Pons (tissue), 1 donor: ENCODE measurements around the gene GRIN2A.
A peak's percentile ranks its signal among the peaks of the same experiment; 100 is the strongest.

Source experiments
- DNase-seq: peaks from one replicate; pipeline ENCODE4 v3.0.0-alpha.2; 2016; ENCODE audit warnings: low spot score

GRIN2A gene

DNA sequence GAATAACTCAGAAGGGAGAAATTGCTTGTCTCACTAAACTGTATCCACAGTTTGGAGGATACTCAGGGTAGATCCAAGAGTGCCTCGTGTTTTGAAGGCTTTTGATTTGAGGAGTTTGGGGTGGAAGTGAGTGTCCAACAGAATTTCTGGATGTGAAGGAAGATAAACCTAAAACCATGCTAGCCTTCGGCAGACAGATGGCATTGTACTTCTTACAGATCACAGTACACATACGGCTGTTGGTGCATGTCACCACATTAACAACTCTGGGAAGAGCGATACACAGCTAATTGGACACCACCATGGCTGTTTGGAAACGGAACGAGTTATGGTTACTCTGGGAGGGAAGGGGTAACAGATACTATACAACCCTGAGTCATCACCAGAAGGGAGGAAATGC is 420.4 kb downstream of the GRIN2A start:
- peak; percentile 81 for DNase-seq

DNA sequence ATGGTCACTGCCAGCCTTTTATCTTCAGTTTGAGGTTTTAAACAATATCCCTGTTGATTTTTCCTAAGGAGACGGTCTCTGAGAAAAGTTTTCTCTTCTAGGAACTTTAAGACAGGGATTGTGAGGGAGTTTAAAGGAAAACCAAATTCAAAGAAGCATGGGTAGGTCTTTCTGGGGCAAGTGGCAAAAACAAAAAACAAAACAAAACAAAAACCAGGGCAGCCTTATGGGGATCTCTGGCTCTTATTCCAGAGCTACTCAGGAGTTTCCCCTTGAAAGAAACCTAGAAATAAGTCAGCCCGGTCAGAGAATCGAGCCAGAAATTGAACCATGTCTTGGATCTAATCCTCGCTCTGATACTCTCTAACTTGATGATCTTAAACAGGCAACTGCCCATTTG is 424.5 kb downstream of the GRIN2A start:
- DNase-seq = no peak

DNA sequence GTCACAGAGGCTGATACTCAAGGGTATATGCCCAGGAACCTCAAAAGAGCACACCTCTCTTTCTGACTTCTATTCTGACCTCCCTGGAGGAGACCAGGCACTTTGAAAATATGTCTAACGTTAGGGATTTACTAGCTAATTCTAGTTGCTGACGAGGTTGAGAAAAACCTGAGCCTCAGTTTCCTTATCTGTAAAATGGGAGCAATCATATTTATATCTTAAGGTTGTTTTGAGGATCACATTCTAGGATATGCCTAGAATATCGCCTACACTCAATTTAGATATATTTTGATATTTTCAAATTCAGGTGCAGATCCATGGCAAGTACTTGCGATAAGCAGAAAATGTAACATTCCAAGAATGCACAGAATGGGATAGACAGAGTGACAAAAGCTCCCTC is 425.8 kb downstream of the GRIN2A start:
- no peak for DNase-seq

DNA sequence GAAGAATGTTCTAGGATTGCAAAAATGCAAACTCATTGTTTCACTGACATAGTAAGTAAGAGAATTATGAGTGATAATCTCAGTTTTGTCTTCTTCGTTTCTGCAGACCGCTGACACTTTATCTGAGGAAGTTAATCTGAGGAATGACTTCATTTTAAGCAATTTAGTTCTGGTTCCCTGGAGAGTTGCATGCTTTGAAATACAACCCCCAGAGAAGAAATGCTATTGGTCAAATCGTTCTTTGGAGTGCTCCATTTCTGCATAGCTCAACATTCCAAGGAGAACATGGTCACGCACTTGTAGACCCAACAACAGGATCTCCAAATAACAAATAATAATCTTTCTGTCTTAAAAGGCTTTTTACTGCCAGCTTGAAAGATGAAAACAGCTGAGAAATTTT is 427.1 kb downstream of the GRIN2A start:
- DNase-seq = no peak

DNA sequence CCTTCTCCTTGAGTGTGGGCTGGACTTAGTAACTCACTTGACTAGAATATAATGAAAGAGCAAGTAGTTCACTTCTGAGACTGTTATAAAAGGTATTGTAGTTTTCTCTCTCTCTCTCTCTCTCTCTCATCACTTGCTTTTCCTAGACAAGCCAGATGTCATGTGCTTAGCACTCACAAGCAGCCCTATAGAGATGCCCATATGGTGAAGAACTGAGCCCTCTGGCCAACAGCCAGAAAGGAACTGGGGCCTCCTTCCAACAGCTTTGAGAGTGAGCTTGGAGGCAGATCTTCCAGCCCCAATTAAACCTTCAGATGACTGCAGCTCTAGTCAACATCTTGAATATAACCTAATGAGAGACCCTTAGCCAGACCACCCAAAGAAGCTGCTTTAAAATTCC is 440.5 kb downstream of the GRIN2A start:
- DNase-seq = no peak

DNA sequence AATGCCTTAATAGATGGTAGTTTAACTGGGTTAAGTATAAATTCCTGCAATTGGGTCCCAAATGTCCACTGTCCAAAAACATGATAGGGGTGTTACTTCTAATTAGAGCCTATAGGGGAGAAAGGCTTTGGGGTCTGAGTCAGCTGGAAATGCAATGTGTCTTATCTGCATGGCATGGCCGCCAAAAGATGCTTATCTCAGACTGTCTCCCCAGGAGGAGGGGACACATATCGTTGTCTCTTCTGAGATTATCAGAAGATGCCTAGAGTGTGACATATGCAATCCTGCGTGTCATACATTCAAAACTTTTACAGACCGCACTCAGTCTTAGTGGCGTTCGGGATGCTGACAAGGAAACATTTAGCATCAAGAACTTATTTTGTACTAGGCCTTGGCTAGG is 442.9 kb downstream of the GRIN2A start:
- DNase-seq = no peak

DNA sequence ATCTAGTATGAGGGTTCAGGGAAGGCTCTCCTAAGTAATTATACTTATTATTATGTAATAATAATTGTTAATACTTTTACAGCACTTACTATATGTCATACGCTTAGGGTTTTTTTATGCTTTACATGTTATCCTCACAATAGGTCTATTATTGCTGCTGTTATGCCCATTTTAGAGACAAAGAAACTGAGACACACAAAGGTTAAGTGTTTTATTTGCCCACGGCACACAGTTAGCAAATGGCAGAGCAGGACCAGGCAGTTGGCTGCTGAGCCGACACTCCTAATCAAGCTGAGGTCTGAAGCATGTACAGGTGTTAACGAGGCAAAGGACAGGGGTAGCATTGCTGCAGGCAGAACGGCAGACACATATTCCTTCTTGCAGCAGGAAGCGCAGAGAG is 443.5 kb downstream of the GRIN2A start:
- no peak for DNase-seq

DNA sequence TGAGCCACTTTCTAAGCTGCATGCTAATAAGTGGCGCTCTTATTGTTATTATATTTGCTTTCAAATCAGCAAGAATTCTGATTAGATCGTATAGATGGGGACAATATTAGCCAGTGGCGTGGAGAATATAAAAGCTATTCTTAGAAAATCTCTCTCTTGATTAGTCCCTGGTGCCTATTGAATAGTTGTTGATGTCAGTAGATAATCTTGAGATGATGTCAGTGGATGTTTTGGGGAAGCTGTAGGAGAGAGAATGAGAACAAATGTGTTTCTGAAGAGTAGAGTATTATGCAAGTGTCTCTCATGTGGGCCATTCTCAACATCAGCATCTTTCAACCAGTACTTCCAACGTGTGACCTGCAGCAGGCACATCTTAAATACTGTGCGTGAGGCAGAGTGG is 445.7 kb downstream of the GRIN2A start:
- no peak for DNase-seq

DNA sequence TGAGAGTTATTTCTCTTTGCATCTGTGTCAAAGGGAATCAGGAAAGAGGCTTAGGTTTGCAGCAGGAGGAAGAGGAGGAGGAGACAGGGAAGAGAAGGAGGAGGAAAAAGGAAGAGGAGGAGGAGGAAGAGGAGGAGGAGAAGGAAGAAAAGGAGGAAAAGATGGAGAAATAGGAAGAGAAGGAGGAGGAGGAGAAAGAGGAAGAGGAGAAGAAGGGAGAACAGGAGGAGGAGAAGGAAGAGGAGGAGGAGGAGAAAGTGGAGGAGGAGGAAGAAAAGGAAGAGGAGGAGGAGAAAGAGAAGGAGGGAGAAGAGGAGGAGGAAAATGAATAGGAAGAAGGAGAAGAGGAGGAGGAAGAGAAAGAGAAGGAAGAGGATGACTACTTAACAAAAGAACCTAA is 459.1 kb downstream of the GRIN2A start:
- DNase-seq = no peak

DNA sequence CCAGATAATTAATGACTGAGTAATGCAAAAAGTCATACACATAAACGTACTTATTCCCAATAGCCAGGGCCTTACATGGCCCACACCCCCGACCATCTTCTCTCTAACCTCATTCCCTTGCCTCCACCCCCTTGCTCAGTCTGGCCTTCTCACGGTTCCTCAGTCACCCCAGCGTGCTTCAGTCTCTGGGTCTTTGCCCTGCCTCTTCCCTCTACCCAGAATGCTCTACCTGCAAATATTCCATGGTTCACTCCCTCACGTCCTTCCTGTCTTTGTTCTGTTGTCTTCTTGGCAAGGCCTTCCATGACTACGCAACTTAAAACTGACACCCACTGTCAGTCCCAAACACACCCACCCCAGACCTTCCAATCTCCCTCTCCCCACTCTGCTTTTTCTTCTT is 468.3 kb downstream of the GRIN2A start:
- DNase-seq = no peak

DNA sequence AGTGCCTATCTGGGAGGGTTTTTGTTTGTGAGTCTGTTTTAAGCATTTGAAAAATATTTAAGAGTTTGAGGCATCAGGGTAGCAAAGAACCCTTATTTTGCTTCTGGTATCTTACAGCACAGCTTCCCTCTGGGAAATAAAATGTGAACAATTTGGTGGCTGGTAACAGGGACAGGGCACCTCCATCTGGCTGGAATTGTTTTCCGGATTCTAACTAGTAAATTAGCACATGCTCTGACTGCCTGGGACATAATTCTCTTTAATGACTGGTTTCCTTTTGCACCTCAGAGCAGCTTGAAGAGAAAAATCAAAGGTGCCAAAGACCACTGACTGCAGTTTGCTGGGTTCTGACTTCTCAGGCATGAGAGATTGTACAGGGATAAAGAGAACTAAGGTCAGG is 469.1 kb downstream of the GRIN2A start:
- no peak for DNase-seq

DNA sequence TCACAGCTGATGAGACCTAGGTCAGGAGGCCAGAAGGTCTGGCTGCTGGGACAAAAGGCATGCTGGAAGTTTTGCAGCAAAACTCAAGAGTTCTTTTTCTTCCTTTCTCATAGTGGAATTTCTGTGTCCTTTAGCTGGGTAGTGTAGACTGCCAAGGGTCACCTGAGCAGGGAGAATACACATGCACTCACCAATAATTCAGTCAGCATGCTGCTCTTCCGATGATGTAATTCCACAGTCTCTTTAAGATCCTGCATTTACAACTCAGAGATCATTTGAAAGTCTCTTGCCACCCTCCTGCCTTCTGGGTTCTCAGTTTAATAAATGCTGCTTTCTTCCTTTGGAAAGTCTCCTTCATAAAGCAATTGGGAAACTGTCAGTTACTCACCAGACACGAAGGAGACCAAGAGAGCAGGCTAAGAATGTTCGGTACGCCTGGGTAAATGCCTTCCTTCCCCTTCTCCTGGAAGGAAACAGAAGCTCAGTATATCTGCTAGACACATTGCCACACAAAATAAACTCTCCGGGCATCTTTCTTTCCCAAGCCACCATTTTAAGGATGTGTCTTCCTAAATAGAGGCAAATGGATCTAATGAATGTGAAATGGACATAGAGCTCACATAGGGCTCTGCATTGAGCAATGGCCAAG is 473.1 kb downstream of the GRIN2A start:
- no peak for DNase-seq

DNA sequence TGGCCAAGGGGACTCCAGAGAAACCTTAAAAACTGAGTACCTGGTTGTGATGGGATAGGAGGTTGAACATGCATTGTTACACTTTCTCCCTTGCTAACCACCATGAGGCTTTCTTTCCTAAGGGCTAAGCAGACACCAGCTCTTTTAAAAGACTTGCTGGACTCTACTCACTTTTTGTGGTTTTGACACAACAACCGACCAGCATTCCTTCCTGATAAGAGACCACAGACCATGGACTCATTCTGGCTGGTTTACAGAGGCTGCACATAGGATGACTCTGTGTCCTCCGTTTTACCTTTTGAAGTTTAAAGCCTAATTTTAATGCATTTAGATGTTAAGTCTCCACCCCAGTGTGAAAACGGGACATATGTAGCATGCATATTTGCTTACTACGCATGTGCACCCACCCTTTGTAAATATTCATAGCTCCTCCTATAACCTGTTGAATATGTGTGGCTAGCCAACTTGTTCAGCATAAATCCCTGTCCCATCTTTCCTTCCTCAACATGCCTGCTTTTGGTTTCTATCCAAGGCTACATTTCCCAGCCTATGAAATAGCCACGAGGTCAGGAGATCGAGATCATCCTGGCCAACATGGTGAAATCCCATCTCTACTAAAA is 475.9 kb downstream of the GRIN2A start:
- no peak for DNase-seq

DNA sequence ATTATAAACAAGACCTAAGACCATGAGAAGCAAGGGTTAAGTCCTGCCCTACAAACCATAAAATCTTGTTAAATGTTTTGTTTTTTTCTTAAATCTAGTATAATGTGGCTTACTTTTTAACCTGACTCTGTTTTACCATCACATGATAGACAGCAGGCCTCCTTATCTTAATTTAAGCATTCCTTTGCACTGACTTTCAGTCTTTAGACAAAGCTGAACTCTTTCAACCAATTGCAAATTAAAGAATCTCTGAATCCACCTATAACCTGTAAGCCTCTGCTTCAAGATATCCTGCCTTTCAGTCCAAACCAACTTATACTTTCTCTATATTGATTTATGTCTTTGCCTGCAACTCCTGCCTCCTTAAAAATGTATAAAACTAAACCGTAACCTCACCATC is 478.5 kb downstream of the GRIN2A start:
- no peak for DNase-seq
